Neuronal stem cell (in vitro differentiated cells): ENCODE measurements around the gene INTS6.

ENCODE experiments used
- DNase-seq: peaks from one replicate; pipeline ENCODE4 v3.0.0-alpha.2; 2013; ENCODE audit warnings: low spot score
- H2AFZ ChIP-seq: one replicate; pipeline ENCODE4 v1.6.1; 2013; ENCODE audit warnings: mild to moderate bottlenecking, low read length, inconsistent platforms
- H2AK5ac ChIP-seq: 2 replicates; pipeline ENCODE4 v1.6.1; 2013; ENCODE audit warnings: low read depth, mild to moderate bottlenecking, inconsistent platforms, low read length, moderate library complexity, mixed read lengths
- H2BK120ac ChIP-seq: 2 replicates; pipeline ENCODE4 v1.6.1; 2013; ENCODE audit warnings: low read depth, mild to moderate bottlenecking, inconsistent platforms, low read length, moderate library complexity, mixed read lengths
- H2BK12ac ChIP-seq: one replicate; pipeline ENCODE4 v1.6.1; 2013; ENCODE audit warnings: low read length, inconsistent platforms
- H2BK15ac ChIP-seq: 2 replicates; pipeline ENCODE4 v1.6.1; 2013; ENCODE audit warnings: mild to moderate bottlenecking, low read length, inconsistent platforms, mixed read lengths
- H2BK5ac ChIP-seq: one replicate; pipeline ENCODE4 v1.6.1; 2013; ENCODE audit warnings: inconsistent platforms, mild to moderate bottlenecking, low read length, moderate library complexity
- H3K14ac ChIP-seq: one replicate; pipeline ENCODE4 v1.6.1; 2013; ENCODE audit warnings: low read length, inconsistent platforms
- H3K18ac ChIP-seq: 2 replicates; pipeline ENCODE4 v1.6.1; 2013; ENCODE audit warnings: low read length, inconsistent platforms
- H3K23ac ChIP-seq: 2 replicates; pipeline ENCODE4 v1.6.1; 2013; ENCODE audit warnings: low read depth, mild to moderate bottlenecking, mixed read lengths, low read length, inconsistent platforms; ENCODE audit not compliant: poor library complexity
- H3K27ac ChIP-seq: replicated peaks from 3 replicates; pipeline ENCODE4 v1.5.1; 2013; ENCODE audit warnings: low read length, inconsistent platforms
- H3K27me3 ChIP-seq, 3 experiments: 2 replicates each; pipeline ENCODE4 v1.6.1; 2013; ENCODE audit warnings: low read length in 3 of 3, mild to moderate bottlenecking in 2 of 3, inconsistent platforms in 1 of 3, low read depth in 1 of 3, mixed read lengths in 1 of 3, moderate library complexity in 1 of 3; ENCODE audit not compliant: control insufficient read depth in 3 of 3, insufficient read depth in 3 of 3
- H3K36me3 ChIP-seq, 2 donors: replicated peaks in 1 of 2; 2 replicates each; pipeline ENCODE4 v1.6.1; 2013; ENCODE audit warnings: low read length in 2 of 2; ENCODE audit not compliant: control insufficient read depth in 2 of 2, insufficient read depth in 2 of 2
- H3K4ac ChIP-seq: 2 replicates; pipeline ENCODE4 v1.6.1; 2013; ENCODE audit warnings: inconsistent platforms, mild to moderate bottlenecking, low read length, moderate library complexity
- H3K4me1 ChIP-seq, 2 donors: 1 replicate in 1 of 2; 2 replicates in 1 of 2; pipeline ENCODE4 v1.6.1; 2013; ENCODE audit warnings: low read length in 2 of 2, low read depth in 1 of 2; ENCODE audit not compliant: control insufficient read depth in 2 of 2, insufficient read depth in 1 of 2
- H3K4me2 ChIP-seq: one replicate; pipeline ENCODE4 v1.6.1; 2013; ENCODE audit warnings: mild to moderate bottlenecking, low read length, inconsistent platforms; ENCODE audit not compliant: insufficient read depth, poor library complexity, severe bottlenecking
- H3K4me3 ChIP-seq, 2 donors: 2 replicates each; pipeline ENCODE4 v1.5.1; 2013; ENCODE audit warnings: low read length in 2 of 2, mild to moderate bottlenecking in 2 of 2, inconsistent platforms in 1 of 2, moderate library complexity in 1 of 2
- H3K79me1 ChIP-seq: one replicate; pipeline ENCODE4 v1.6.1; 2013; ENCODE audit warnings: low read depth, mild to moderate bottlenecking, inconsistent platforms, low read length, moderate library complexity
- H3K9ac ChIP-seq: one replicate; pipeline ENCODE4 v1.6.1; 2013; ENCODE audit warnings: mild to moderate bottlenecking, low read depth, low read length, inconsistent platforms; ENCODE audit not compliant: poor library complexity
- H3K9me3 ChIP-seq, 2 donors: replicated peaks in 1 of 2; 2 replicates each; pipeline versions ENCODE3 to v1.6.1; 2013; ENCODE audit warnings: low read length in 2 of 2, mild to moderate bottlenecking in 2 of 2, inconsistent platforms in 1 of 2, low read depth in 1 of 2, mixed read lengths in 1 of 2, moderate library complexity in 1 of 2; ENCODE audit not compliant: control insufficient read depth in 2 of 2, insufficient read depth in 1 of 2
- H4K8ac ChIP-seq: one replicate; pipeline ENCODE4 v1.6.1; 2013; ENCODE audit warnings: low read depth, mild to moderate bottlenecking, inconsistent platforms, low read length, moderate library complexity
- H4K91ac ChIP-seq: one replicate; pipeline ENCODE4 v1.6.1; 2013; ENCODE audit warnings: low read length, low read depth, mild to moderate bottlenecking, inconsistent platforms; ENCODE audit not compliant: poor library complexity
- WGBS, 2 donors: extraction: QIAGEN DNeasy Blood & Tissue Kit; methylation state at CpG; one replicate each; pipeline ENCODE4 v1.1.7; 2013; ENCODE audit warnings: missing lambda C conversion rate in 2 of 2, mixed read lengths in 1 of 2; ENCODE audit not compliant: insufficient read length in 2 of 2, insufficient replicate concordance in 1 of 2; ENCODE audit errors: extremely low coverage in 2 of 2; 5-methylcytosine and 5-hydroxymethylcytosine counted together

The INTS6 gene

GRCh38 chr13:51451467-51452360 is 1.1 kb downstream of the INTS6 start:
- Histone ChIP-seq H2BK5ac (peak overlapping the region; percentile 99), H3K9me3 (peaks cover 8 to 15% of the 10 kb centered on the region in 2 donors)

GRCh38 chr13:51451134-51451466 is 1.7 kb downstream of the INTS6 start:
- no peak overlapping the region for H2BK15ac ChIP-seq
- H3K79me1 ChIP-seq = no peaks in the 10 kb centered on the region
- H3K4me1 ChIP-seq = peaks cover 1 to 8% of the 10 kb centered on the region in 2 donors
- peaks cover 3 to 11% of the 10 kb centered on the region in 2 donors for H3K9me3 ChIP-seq
- H4K91ac ChIP-seq = no peak overlapping the region
- no peak overlapping the region for H2AK5ac ChIP-seq
- no peak overlapping the region for H3K9ac ChIP-seq
- no peak overlapping the region for H3K23ac ChIP-seq
- H3K4me3 ChIP-seq = peak overlapping the region; percentile 93 to 98
- peaks cover 7 to 66% of the 10 kb centered on the region in 2 donors for H3K36me3 ChIP-seq
- WGBS, 2 donors = no CpG with 5 or more reads among the region's 5 CpGs
- H3K18ac ChIP-seq = peak overlapping the region; percentile 90
- H2AFZ ChIP-seq = peak overlapping the region; percentile 94
- H2BK12ac ChIP-seq = no peak overlapping the region
- H3K27ac ChIP-seq = peak overlapping the region; percentile 95
- H3K14ac ChIP-seq = no peak overlapping the region
- peak overlapping the region; percentile 62 for H3K4me2 ChIP-seq
- H3K27me3 ChIP-seq = no peaks in the 10 kb centered on the region
- H2BK120ac ChIP-seq = no peak overlapping the region
- no peak overlapping the region for H3K4ac ChIP-seq
- no peak overlapping the region for H2BK5ac ChIP-seq
- H4K8ac ChIP-seq = no peak overlapping the region
- DNase-seq = no peak

More at GRCh38 chr13:51451467-51452360, 1.1 kb downstream of the INTS6 start:
- Histone ChIP-seq H2AFZ (peak overlapping the region; percentile 94), H3K27ac (peak overlapping the region; percentile 95), H3K4me1 (peaks cover 1 to 8% of the 10 kb centered on the region in 2 donors), H2BK120ac (no peak overlapping the region), H4K91ac (peak overlapping the region; percentile 72), H3K36me3 (peaks cover 12 to 62% of the 10 kb centered on the region in 2 donors), H3K23ac (peak overlapping the region; percentile 95), H2BK12ac (peak overlapping the region; percentile 41), H2BK15ac (peak overlapping the region; percentile 58), H3K4me3 (peak overlapping the region; percentile 93 to 98), H3K9ac (peak overlapping the region; percentile 99), H3K27me3 (peaks cover 0 to 2% (median 0%) of the 10 kb centered on the region in 3 experiments), H3K79me1 (no peaks in the 10 kb centered on the region), H3K4me2 (peak overlapping the region; percentile 64), H3K14ac (peak overlapping the region; percentile 89), H4K8ac (peak overlapping the region; percentile 82), H3K4ac (peak overlapping the region; percentile 23), H3K18ac (peak overlapping the region; percentile 97), H2AK5ac (peak overlapping the region; percentile 70)
- no CpG with 5 or more reads among the region's 92 CpGs for whole genome bisulfite sequencing, 2 donors
- peak; percentile 70 for DNase-seq

- Histone ChIP-seq H2BK120ac (no peak overlapping the region), H2BK5ac (no peak overlapping the region), H3K23ac (no peak overlapping the region), H3K18ac (no peak overlapping the region), H3K27me3 (no peaks in the 10 kb centered on the region), H3K36me3 (peaks cover 0 to 55% of the 10 kb centered on the region in 2 donors), H3K9ac (no peak overlapping the region), H3K4ac (no peak overlapping the region), H2BK15ac (no peak overlapping the region), H3K79me1 (no peaks in the 10 kb centered on the region), H3K4me3 (no peak overlapping the region), H2AK5ac (no peak overlapping the region), H2BK12ac (no peak overlapping the region), H4K91ac (no peak overlapping the region), H3K9me3 (no peaks in the 10 kb centered on the region), H3K4me1 (peaks cover under 1 to 8% of the 10 kb centered on the region in 2 donors), H3K14ac (no peak overlapping the region), H3K27ac (no peak overlapping the region), H3K4me2 (no peak overlapping the region), H4K8ac (no peak overlapping the region), H2AFZ (no peak overlapping the region)
- DNase-seq = no peak
- no CpG with 5 or more reads among the region's 1 CpG for WGBS, 2 donors
Measured at GRCh38 chr13:51449018-51449417, 3.8 kb downstream of the INTS6 start.

GRCh38 chr13:51444922-51445321 is 7.9 kb downstream of the INTS6 start:
- DNase-seq = no peak
- H3K9me3 ChIP-seq = no peaks in the 10 kb centered on the region
- no peak overlapping the region for H3K18ac ChIP-seq
- peaks cover 0 to 50% of the 10 kb centered on the region in 2 donors for H3K36me3 ChIP-seq
- no peak overlapping the region for H4K8ac ChIP-seq
- no peak overlapping the region for H2BK15ac ChIP-seq
- H3K4me2 ChIP-seq = no peak overlapping the region
- H3K27me3 ChIP-seq = no peaks in the 10 kb centered on the region
- no peak overlapping the region for H4K91ac ChIP-seq
- no peak overlapping the region for H2BK12ac ChIP-seq
- H3K27ac ChIP-seq = no peak overlapping the region
- peaks cover 0 to 1% of the 10 kb centered on the region in 2 donors for H3K4me1 ChIP-seq
- H2BK120ac ChIP-seq = no peak overlapping the region
- no peak overlapping the region for H3K14ac ChIP-seq
- H3K9ac ChIP-seq = no peak overlapping the region
- WGBS, 2 donors = no CpG with 5 or more reads among the region's 1 CpG
- H3K23ac ChIP-seq = no peak overlapping the region
- no peak overlapping the region for H2AK5ac ChIP-seq
- H3K79me1 ChIP-seq = no peaks in the 10 kb centered on the region
- H2AFZ ChIP-seq = no peak overlapping the region
- H3K4ac ChIP-seq = no peak overlapping the region
- H3K4me3 ChIP-seq = no peak overlapping the region
- H2BK5ac ChIP-seq = no peak overlapping the region
